AG09319 (cell line): ENCODE data around the gene ATAD3C.

ENCODE experiments used
- DNase-seq: peaks from one replicate; pipeline ENCODE4 v3.0.0-alpha.2; 2010; ENCODE audit warnings: low read depth; ENCODE audit errors: extremely low read depth
- CTCF ChIP-seq: IDR thresholded peaks from 2 replicates; pipeline ENCODE4 v1.5.1; 2011; ENCODE audit warnings: low read depth, mild to moderate bottlenecking, inconsistent platforms, low read length, moderate library complexity

Gene ATAD3C

GRCh38 chr1:1422465-1423244, 26.8 kb upstream of the ATAD3C start:
- no peak for TF ChIP-seq CTCF
- no peak for DNase-seq

GRCh38 chr1:1423245-1423597, 26.3 kb upstream of the ATAD3C start:
- no peak for DNase-seq
- TF ChIP-seq CTCF: no peak

- DNase-seq: no peak
- TF ChIP-seq CTCF: no peak
These were observed 24.8 kb upstream of the ATAD3C start for GRCh38 chr1:1424707-1425106.

- no peak for TF ChIP-seq CTCF
- no peak for DNase-seq
These were observed 24.1 kb upstream of the ATAD3C start for GRCh38 chr1:1425426-1425752.

- no peak for DNase-seq
- no peak for TF ChIP-seq CTCF
These were observed 23.6 kb upstream of the ATAD3C start for GRCh38 chr1:1425753-1426495.

GRCh38 chr1:1426496-1427105, 22.9 kb upstream of the ATAD3C start:
- no peak for DNase-seq
- no peak for TF ChIP-seq CTCF
